ENCODE results near the gene RIC8B. TPM values are rescaled to one million over a fixed set of nuclear protein-coding genes. Genes with fewer than 3 reads are reported as not detected.

Gene RIC8B
- total RNA-seq = 6.7 and 20.4 TPM in 2 replicates

GRCh38 chr12:106774005-106774807, at the start of gene RIC8B:
Gene RIC8B (plus strand): TSS chr12:106774682. CDS start chr12:106774746, 64 bp downstream.

Other genes starting within 250 kb of the RIC8B start
- not detected in 2 replicates for gene RFX4, start 191.7 kb upstream of the RIC8B start, total RNA-seq
- 62.4 and 98.0 TPM in 2 replicates for gene TMEM263, start 181.2 kb downstream of the RIC8B start, total RNA-seq
- 3.2 and 7.8 TPM in 2 replicates for gene MTERF2, start 212.5 kb downstream of the RIC8B start, total RNA-seq

Measured in epithelial cell of alveolus of lung (primary cell).